Ishikawa (cell line): ENCODE measurements around the gene HEATR5B.

Experiments
- CEBPB ChIP-seq: IDR thresholded peaks from 2 replicates; pipeline ENCODE4 v1.6.1; 2012
- CREB1 ChIP-seq: IDR thresholded peaks from 2 replicates; pipeline ENCODE4 v1.6.1; 2012; ENCODE audit warnings: low read depth
- EGR1 ChIP-seq: IDR thresholded peaks from 2 replicates; pipeline ENCODE4 v1.6.1; 2012
- EP300 ChIP-seq: IDR thresholded peaks from 2 replicates; pipeline ENCODE4 v1.6.1; 2012; ENCODE audit warnings: borderline replicate concordance
- FOXM1 ChIP-seq: IDR thresholded peaks from 2 replicates; pipeline ENCODE4 v1.6.1; 2012; ENCODE audit warnings: low read depth, borderline replicate concordance
- NFIC ChIP-seq: IDR thresholded peaks from 2 replicates; pipeline ENCODE4 v1.6.1; 2012
- RAD21 ChIP-seq: IDR thresholded peaks from 2 replicates; pipeline ENCODE4 v1.6.1; 2012; ENCODE audit warnings: low read depth
- TAF1 ChIP-seq: IDR thresholded peaks from 2 replicates; pipeline ENCODE4 v1.6.1; 2012; ENCODE audit warnings: low read depth, mild to moderate bottlenecking
- TCF12 ChIP-seq: IDR thresholded peaks from 2 replicates; pipeline ENCODE4 v1.6.1; 2012; ENCODE audit warnings: low read depth
- TEAD4 ChIP-seq: IDR thresholded peaks from 2 replicates; pipeline ENCODE4 v1.6.1; 2012
- YY1 ChIP-seq: IDR thresholded peaks from 2 replicates; pipeline ENCODE4 v1.6.1; 2012; ENCODE audit warnings: low read depth
- ZBTB7A ChIP-seq: IDR thresholded peaks from 2 replicates; pipeline ENCODE4 v1.6.1; 2012; ENCODE audit warnings: low read depth
- TF ChIP-seq, protein P1 (sequence below): IDR thresholded peaks from 2 replicates; pipeline ENCODE4 v1.6.1; 2012; ENCODE audit warnings: low read depth, mild to moderate bottlenecking
- TF ChIP-seq, protein P2 (sequence below): IDR thresholded peaks from 2 replicates; pipeline ENCODE4 v1.6.1; 2012
- TF ChIP-seq, protein P3 (sequence below): IDR thresholded peaks from 2 replicates; pipeline ENCODE4 v1.6.1; 2012

The HEATR5B gene

DNA sequence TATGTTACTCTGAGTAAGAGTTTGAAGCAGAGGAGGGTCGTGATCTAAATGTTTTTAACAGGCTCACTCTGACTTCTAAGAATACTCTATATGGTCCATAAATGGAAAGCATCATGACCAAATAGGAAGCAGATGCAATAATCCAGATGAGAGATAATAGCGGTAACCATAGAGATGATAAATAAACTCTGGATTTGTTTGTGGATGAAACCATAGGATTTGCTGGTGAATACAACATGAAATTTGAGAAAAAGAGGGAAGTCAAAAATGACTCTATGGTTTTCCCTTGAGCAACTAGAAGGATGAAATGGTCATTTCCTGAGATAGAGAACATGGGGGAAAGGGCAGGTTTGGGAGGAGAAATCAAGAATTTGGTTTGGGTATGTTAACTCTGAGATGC is 3.9 kb downstream of the HEATR5B start:
- TF ChIP-seq, protein P1, sequence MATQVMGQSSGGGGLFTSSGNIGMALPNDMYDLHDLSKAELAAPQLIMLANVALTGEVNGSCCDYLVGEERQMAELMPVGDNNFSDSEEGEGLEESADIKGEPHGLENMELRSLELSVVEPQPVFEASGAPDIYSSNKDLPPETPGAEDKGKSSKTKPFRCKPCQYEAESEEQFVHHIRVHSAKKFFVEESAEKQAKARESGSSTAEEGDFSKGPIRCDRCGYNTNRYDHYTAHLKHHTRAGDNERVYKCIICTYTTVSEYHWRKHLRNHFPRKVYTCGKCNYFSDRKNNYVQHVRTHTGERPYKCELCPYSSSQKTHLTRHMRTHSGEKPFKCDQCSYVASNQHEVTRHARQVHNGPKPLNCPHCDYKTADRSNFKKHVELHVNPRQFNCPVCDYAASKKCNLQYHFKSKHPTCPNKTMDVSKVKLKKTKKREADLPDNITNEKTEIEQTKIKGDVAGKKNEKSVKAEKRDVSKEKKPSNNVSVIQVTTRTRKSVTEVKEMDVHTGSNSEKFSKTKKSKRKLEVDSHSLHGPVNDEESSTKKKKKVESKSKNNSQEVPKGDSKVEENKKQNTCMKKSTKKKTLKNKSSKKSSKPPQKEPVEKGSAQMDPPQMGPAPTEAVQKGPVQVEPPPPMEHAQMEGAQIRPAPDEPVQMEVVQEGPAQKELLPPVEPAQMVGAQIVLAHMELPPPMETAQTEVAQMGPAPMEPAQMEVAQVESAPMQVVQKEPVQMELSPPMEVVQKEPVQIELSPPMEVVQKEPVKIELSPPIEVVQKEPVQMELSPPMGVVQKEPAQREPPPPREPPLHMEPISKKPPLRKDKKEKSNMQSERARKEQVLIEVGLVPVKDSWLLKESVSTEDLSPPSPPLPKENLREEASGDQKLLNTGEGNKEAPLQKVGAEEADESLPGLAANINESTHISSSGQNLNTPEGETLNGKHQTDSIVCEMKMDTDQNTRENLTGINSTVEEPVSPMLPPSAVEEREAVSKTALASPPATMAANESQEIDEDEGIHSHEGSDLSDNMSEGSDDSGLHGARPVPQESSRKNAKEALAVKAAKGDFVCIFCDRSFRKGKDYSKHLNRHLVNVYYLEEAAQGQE, result no peak
- no peak for TF ChIP-seq TEAD4
- TF ChIP-seq, protein P2, sequence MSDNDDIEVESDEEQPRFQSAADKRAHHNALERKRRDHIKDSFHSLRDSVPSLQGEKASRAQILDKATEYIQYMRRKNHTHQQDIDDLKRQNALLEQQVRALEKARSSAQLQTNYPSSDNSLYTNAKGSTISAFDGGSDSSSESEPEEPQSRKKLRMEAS, result no peak
- TF ChIP-seq, protein P3, sequence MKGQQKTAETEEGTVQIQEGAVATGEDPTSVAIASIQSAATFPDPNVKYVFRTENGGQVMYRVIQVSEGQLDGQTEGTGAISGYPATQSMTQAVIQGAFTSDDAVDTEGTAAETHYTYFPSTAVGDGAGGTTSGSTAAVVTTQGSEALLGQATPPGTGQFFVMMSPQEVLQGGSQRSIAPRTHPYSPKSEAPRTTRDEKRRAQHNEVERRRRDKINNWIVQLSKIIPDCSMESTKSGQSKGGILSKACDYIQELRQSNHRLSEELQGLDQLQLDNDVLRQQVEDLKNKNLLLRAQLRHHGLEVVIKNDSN, result no peak
- no peak for TF ChIP-seq YY1
- TF ChIP-seq EP300, result no peak
- TF ChIP-seq NFIC, result no peak
- TF ChIP-seq TAF1, result no peak
- no peak for TF ChIP-seq EGR1
- no peak for TF ChIP-seq CREB1
- TF ChIP-seq FOXM1, result no peak
- TF ChIP-seq RAD21, result no peak
- no peak for TF ChIP-seq ZBTB7A
- TF ChIP-seq CEBPB, result no peak
- TF ChIP-seq TCF12, result no peak

DNA sequence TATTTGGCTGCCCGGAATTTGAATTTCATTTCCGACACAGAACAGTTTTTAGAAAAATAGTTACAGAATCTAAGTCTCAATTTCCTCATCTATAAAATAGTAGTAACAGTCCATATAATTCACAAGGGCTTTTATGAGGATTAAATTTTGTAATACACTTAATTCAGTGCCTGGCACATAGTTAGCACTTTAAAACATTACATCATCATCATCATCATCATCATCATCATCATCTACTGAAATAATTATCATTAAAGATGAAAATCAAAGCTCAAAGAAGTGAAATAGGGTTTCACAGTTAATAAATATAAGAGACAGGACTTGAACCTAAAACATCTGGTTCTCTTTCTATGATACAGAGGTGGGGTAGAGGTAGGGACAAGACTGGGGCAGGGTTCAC is 13.2 kb downstream of the HEATR5B start:
- no peak for TF ChIP-seq ZBTB7A
- no peak for TF ChIP-seq FOXM1
- TF ChIP-seq, protein P2, result no peak
- no peak for TF ChIP-seq EGR1
- TF ChIP-seq EP300, result no peak
- TF ChIP-seq, protein P1, result no peak
- TF ChIP-seq TCF12, result no peak
- no peak for TF ChIP-seq TEAD4

DNA sequence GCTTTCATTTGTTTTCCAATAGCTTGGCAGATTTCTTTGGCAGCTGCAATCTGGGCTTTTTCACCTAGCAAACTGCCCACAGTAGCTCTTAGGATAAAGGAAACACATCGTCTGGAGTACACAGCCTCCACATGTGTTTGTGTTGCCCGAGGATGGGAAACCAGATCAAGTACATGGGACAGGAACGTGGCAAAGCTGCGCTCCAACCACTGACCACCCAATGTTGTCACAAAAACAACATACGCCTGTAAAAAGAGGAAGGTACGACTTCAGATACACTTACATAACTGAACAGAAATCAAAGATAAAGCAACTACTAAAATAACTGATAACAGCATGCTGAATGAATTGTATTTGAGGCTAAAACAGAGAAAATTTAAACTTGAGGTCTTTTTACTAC is 15.5 kb downstream of the HEATR5B start:
- no peak for TF ChIP-seq TCF12
- TF ChIP-seq TAF1, result no peak
- TF ChIP-seq, protein P2, result no peak
- TF ChIP-seq NFIC, result no peak
- TF ChIP-seq CREB1, result no peak
- no peak for TF ChIP-seq TEAD4
- no peak for TF ChIP-seq EGR1
- no peak for TF ChIP-seq RAD21
- no peak for TF ChIP-seq ZBTB7A
- TF ChIP-seq EP300, result no peak
- TF ChIP-seq FOXM1, result no peak
- TF ChIP-seq, protein P3, result no peak
- TF ChIP-seq, protein P1, result no peak
- TF ChIP-seq CEBPB, result no peak
- no peak for TF ChIP-seq YY1

DNA sequence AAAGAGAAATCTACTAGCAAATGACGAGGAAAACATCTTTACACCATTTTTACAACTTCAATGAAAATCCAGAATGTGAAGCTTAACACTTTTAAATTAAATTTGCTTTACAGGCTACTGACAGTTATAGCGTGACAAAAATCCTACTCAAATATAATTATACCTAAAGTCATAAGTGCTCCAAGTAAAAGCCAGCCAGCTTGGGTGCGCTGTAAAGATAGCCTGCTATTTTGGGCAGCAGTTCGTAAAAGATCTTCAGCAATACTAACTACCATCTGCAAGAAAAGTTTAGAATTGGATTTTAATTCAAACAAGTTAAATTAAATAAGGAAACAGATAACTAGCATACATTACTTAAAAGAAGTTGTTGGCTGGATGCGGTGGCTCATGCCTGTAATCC is 22.4 kb downstream of the HEATR5B start:
- TF ChIP-seq, protein P1, result no peak
- TF ChIP-seq TEAD4 (no peak), CEBPB (no peak), NFIC (no peak), TAF1 (no peak), FOXM1 (no peak), ZBTB7A (no peak), RAD21 (no peak), EGR1 (no peak), TCF12 (no peak), YY1 (no peak), EP300 (no peak), CREB1 (no peak)
- TF ChIP-seq, protein P2, result no peak
- TF ChIP-seq, protein P3, result no peak
